GM12891 (cell line): ENCODE measurements around the gene CTAGE4.
"Not testable (repeated sequence)": the region's sequence is repeated elsewhere in the genome, so short reads cannot be mapped to it uniquely, and the experiment has no call there.

Experiments
- PAX5 ChIP-seq: IDR thresholded peaks from 2 replicates; pipeline ENCODE4 v1.6.1; 2011; ENCODE audit warnings: low read length, moderate library complexity, mild to moderate bottlenecking; ENCODE audit not compliant: insufficient read depth, severe bottlenecking
- POLR2A ChIP-seq: IDR thresholded peaks from 2 replicates; pipeline ENCODE4 v1.6.1; 2011; ENCODE audit warnings: low read depth, low read length, control low read depth
- POLR2AphosphoS5 ChIP-seq: IDR thresholded peaks from 2 replicates; pipeline ENCODE4 v1.6.1; 2011; ENCODE audit warnings: low read depth, low read length, control low read depth
- POU2F2 ChIP-seq: IDR thresholded peaks from 2 replicates; pipeline ENCODE4 v1.6.1; 2011; ENCODE audit warnings: low read depth, mild to moderate bottlenecking, control low read depth, low read length, moderate library complexity
- SPI1 ChIP-seq: IDR thresholded peaks from 2 replicates; pipeline ENCODE4 v1.6.1; 2011; ENCODE audit warnings: low read depth, low read length, control low read depth
- TAF1 ChIP-seq: IDR thresholded peaks from 2 replicates; pipeline ENCODE4 v1.6.1; 2011; ENCODE audit warnings: low read depth, low read length, control low read depth

- not testable (repeated sequence) for TF ChIP-seq POLR2A, TAF1, POLR2AphosphoS5, POU2F2, PAX5, SPI1
Measured at GRCh38 chr7:144195212-144195872, 12.1 kb downstream of the CTAGE4 start, which contains the start of gene ARHGEF35.
